Esophagus muscularis mucosa (tissue), 4 donors: Measurements from ENCODE around the gene TNFRSF25. TPM values are rescaled to one million over a fixed set of nuclear protein-coding genes. Genes with fewer than 3 reads are reported as not detected.

ENCODE experiments used
- DNase-seq: peaks from one replicate; pipeline ENCODE4 v3.0.0-alpha.2; 2017; ENCODE audit errors: extremely low spot score
- H3K27ac ChIP-seq, 4 donors: fragments of 200-600 bp; sonication (generic); replicated peaks in 1 of 4; 1 replicate in 3 of 4; 2 replicates in 1 of 4; pipeline ENCODE4 v1.5.1; 2016 to 2019; ENCODE audit warnings: mild to moderate bottlenecking in 1 of 4
- H3K27me3 ChIP-seq, 4 donors: fragments of 200-600 bp; sonication (generic); one replicate each; pipeline versions ENCODE4 v1.5.1 to v1.6.0; 2016 to 2019
- H3K36me3 ChIP-seq, 4 donors: fragments of 200-600 bp; sonication (generic); one replicate each; pipeline ENCODE4 v1.5.1; 2016 to 2019
- H3K4me1 ChIP-seq, 4 donors: fragments of 200-600 bp; sonication (generic); one replicate each; pipeline ENCODE4 v1.5.1; 2016 to 2019
- H3K4me3 ChIP-seq, 4 donors: fragments of 200-600 bp; sonication (generic); 1 replicate in 2 of 4; 2 replicates in 2 of 4; pipeline ENCODE4 v1.5.1; 2016 to 2019; ENCODE audit warnings: mild to moderate bottlenecking in 4 of 4, moderate library complexity in 1 of 4
- H3K9me3 ChIP-seq, 4 donors: fragments of 200-600 bp; sonication (generic); 1 replicate in 3 of 4; 2 replicates in 1 of 4; pipeline ENCODE4 v1.5.1; 2016 to 2019
- EP300 ChIP-seq: sonication (generic); formaldehyde crosslinking; IDR thresholded peaks from one replicate; pipeline ENCODE4 v1.6.1; 2017; ENCODE audit warnings: antibody characterized with exemption
- POLR2A ChIP-seq: fragments of 450-650 bp; IDR thresholded peaks from one replicate; pipeline ENCODE4 v1.6.1; 2017; ENCODE audit warnings: antibody characterized with exemption, moderate library complexity, mild to moderate bottlenecking, low read depth
- POLR2AphosphoS5 ChIP-seq, 2 donors: sonication (generic); formaldehyde crosslinking; IDR thresholded peaks; one replicate each; pipeline ENCODE4 v1.6.1; 2017; ENCODE audit warnings: antibody characterized with exemption in 2 of 2
- WGBS: methylation state at CpG from one replicate; pipeline ENCODE4 v1.1.5; 2018; 5-methylcytosine and 5-hydroxymethylcytosine counted together
- intact Hi-C: fragments of 100-400 bp; cut with DNase I; formaldehyde crosslinking; loops from one replicate; pipeline ENCODE4 v1.15.1; 2023
- total RNA-seq, 4 donors: library from RNA; depleted of rRNA; stranded (reverse); fragments of >200 nt; gene quantifications; one replicate each; pipeline versions ENCODE4 v1.1.0 to v1.2.1, GENCODE V29; 2016
- TF ChIP-seq, protein P1 (sequence below), 3 experiments: fragments of 200-600 bp in 2 of 3; fragments of 450-650 bp in 1 of 3; sonication (generic) in 2 of 3; IDR thresholded peaks; one replicate each; pipeline ENCODE4 v1.5.1; 2017 to 2019; ENCODE audit warnings: antibody characterized with exemption in 3 of 3, mild to moderate bottlenecking in 2 of 3, moderate library complexity in 1 of 3

Gene TNFRSF25
- total RNA-seq, 4 donors from 2014 or later: 2.5 to 9.1 (median 9.1) TPM

DNA sequence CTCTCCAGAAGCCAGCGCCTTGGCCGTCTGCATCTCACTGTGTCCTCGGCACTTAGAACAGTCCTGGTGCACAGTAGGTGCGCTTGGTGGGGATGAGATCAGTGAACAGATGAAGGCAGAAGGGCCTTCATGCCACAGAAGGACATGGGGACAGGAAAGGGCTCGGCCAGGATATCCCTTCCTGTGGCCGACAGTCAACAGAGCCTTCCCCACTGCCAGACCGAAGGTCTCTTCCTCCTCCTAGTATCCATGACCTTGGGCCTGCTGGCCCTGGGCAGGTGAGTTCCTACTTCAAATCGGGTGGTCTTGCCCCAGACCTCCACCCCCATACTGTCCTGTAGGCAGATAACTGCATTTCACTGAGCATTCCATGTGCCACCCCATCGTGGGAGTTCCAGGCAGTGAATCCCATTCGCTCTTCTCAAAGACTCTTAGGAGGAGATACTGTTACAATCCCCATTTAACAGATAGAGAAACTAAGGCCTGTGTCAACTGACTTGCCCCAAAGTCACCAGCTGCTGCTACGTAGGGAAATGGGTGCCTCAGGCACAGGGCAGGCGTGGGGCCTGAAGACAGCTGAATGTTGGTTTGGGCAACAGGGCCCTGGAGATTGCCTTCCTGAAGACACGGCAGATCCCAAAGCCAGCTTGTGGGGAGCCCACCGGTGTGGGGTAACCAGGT lies 22.0 kb upstream of the TNFRSF25 start:
- 87% methylated on average over 14 of the region's 14 CpGs for WGBS

DNA sequence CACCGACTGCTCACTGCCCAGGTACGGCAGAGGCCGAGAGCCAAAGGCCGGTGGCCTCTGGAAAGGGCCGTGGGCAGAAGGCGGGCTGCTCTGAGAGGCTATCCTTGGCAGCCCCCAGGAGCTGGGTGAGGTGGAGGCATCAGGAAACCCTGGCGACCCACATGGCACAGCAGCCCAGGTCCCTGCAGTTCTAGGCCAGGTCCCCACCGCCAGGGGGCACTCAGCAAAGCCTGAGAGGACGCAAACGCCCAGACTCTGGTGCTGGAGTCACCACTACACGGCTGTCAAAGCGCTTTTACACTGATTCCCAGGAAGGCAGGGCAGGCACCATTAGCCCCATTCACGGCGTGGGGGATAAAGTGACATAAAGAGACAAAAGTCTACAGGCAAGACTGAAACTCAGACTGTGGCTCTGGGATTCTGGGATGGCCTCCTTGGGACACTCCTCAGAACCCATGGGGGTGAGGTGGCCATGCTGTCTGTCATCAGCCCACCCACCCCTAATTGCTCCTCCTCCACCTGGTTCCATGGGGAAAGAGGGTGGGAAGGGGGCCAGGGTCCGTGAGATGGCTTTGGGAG lies 20.5 kb upstream of the TNFRSF25 start:
- DNase-seq: peak; percentile 94
- H3K4me1 ChIP-seq: peaks cover 43 to 56% (median 47%) of the 10 kb centered on the region in 4 donors
- 0% methylated on average over 2 of the region's 15 CpGs for WGBS
- H3K4me3 ChIP-seq: peak overlapping the region; percentile 50 to 60 (median 52)
- H3K27ac ChIP-seq: peak overlapping the region in 1 of 4 donors; percentile 61
- no peaks in the 10 kb centered on the region for H3K9me3 ChIP-seq
- H3K27me3 ChIP-seq: peaks cover 8 to 54% (median 16%) of the 10 kb centered on the region in 4 donors
- intact Hi-C loops: loop anchor here (5.0 kb wide), 1 partner anchor 161 kb away; no protein-coding TSS in a partner anchor
- H3K36me3 ChIP-seq: no peaks in the 10 kb centered on the region
- TF ChIP-seq POLR2A (no peak), POLR2AphosphoS5 (IDR thresholded peaks at IDR 0.05) (peak in 1 of 2 donors; percentile 14), EP300 (no peak)
- TF ChIP-seq, protein P1, sequence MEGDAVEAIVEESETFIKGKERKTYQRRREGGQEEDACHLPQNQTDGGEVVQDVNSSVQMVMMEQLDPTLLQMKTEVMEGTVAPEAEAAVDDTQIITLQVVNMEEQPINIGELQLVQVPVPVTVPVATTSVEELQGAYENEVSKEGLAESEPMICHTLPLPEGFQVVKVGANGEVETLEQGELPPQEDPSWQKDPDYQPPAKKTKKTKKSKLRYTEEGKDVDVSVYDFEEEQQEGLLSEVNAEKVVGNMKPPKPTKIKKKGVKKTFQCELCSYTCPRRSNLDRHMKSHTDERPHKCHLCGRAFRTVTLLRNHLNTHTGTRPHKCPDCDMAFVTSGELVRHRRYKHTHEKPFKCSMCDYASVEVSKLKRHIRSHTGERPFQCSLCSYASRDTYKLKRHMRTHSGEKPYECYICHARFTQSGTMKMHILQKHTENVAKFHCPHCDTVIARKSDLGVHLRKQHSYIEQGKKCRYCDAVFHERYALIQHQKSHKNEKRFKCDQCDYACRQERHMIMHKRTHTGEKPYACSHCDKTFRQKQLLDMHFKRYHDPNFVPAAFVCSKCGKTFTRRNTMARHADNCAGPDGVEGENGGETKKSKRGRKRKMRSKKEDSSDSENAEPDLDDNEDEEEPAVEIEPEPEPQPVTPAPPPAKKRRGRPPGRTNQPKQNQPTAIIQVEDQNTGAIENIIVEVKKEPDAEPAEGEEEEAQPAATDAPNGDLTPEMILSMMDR (IDR thresholded peaks at IDR 0.05): peak; percentile 71 to 91 (median 78)

More for the DNA sequence above, 22.0 kb upstream of the TNFRSF25 start:
- Histone ChIP-seq H3K27me3 (peaks cover 8 to 54% (median 16%) of the 10 kb centered on the region in 4 donors), H3K4me3 (no peak overlapping the region), H3K36me3 (no peaks in the 10 kb centered on the region), H3K9me3 (no peaks in the 10 kb centered on the region), H3K4me1 (peaks cover 57 to 68% (median 59%) of the 10 kb centered on the region in 4 donors), H3K27ac (no peak overlapping the region)
- intact Hi-C loops: loop anchor here (5.0 kb wide), 1 partner anchor 159 kb away; no protein-coding TSS in a partner anchor
- no peak for DNase-seq
- TF ChIP-seq POLR2A (no peak), EP300 (no peak), POLR2AphosphoS5 (IDR thresholded peaks at IDR 0.05) (no peak)
- TF ChIP-seq, protein P1 (IDR thresholded peaks at IDR 0.05): no peak

DNA sequence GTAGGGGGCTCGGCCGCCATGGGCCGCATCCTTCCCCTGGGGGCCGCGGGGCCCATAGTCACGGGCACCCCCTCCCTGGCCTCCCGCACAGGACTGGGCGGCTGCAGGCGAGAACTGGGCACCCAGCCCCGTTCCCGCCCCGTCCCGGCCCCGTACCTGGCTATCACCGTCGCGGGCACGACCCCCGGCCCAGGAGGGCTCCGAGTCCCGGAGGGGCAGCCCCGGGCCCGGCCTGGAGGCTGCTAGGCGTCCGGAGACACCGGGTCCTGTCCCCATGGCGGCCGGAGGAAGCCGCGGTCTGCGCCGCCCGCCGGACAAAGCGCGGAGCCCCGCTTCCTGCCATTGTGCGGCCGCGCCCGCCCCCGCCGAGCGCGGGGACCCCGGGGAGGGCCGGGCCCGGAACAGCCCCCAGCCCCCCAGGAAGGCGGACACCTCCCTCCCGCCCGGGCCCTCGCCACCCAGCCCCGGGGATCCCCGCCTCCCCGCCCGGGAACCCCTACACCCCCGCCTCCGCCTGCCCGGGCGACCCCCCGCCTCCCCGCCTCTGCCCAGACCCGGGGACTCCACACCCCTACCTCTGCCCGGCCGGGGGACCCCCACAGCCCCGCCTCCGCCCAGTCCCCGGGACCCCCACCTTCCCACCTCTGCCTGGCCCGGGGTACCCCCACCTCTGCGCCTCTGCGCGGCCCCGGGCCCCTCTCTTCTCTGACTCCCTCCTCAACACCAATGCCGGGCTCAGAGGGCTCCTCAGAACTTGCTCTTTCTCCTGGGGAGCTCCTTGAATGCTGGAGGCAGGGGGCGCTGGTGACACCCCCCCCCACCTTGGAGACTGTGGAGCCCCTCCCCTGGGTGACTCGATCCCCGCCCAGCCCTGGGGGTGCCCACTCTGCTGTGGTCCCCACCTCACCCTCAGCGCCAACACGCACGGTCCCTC lies 19.5 kb upstream of the TNFRSF25 start:
- intact Hi-C loops: loop anchor here (5.0 kb wide), 1 partner anchor 162 kb away; no protein-coding TSS in a partner anchor
- peak overlapping the region; percentile 26 to 61 (median 45) for H3K27ac ChIP-seq
- under 1% methylated on average over 15 of the region's 80 CpGs for WGBS

DNA sequence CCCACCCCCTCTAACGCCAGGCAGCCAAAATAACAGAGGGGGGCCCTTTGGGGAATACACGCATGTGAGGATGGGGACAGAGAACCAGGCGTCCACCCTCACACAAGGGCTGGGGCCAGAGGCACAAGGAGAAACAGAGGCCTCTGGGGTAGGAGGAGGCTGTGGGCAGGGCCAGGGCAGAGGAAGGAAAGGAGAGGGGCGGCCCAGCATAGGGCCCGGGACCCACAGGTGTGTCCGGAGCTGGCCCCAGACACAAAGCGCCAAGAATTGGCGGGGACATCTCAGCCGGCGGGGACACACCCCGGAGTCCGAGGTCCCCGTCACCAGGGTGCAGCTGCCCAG lies 18.8 kb upstream of the TNFRSF25 start:
- Histone ChIP-seq H3K4me3 (peak overlapping the region; percentile 50 to 60 (median 52)), H3K9me3 (no peaks in the 10 kb centered on the region), H3K36me3 (no peaks in the 10 kb centered on the region), H3K27ac (peak overlapping the region in 3 of 4 donors; percentile 26 to 61 (median 38)), H3K4me1 (peaks cover 28 to 39% (median 31%) of the 10 kb centered on the region in 4 donors), H3K27me3 (peaks cover 8 to 48% (median 16%) of the 10 kb centered on the region in 4 donors)
- intact Hi-C loops: loop anchor here (5.0 kb wide), 1 partner anchor 163 kb away; no protein-coding TSS in a partner anchor
- DNase-seq: no peak
- TF ChIP-seq EP300 (no peak), POLR2A (no peak), POLR2AphosphoS5 (IDR thresholded peaks at IDR 0.05) (no peak)
- TF ChIP-seq, protein P1 (IDR thresholded peaks at IDR 0.05): no peak
- 40% methylated on average over 8 of the region's 13 CpGs for WGBS

More for the DNA sequence above, 19.5 kb upstream of the TNFRSF25 start:
- Histone ChIP-seq H3K4me3 (peak overlapping the region; percentile 50 to 60 (median 52)), H3K4me1 (peaks cover 34 to 45% (median 38%) of the 10 kb centered on the region in 4 donors), H3K27me3 (peaks cover 8 to 54% (median 16%) of the 10 kb centered on the region in 4 donors), H3K36me3 (no peaks in the 10 kb centered on the region), H3K9me3 (no peaks in the 10 kb centered on the region)
- TF ChIP-seq EP300 (no peak), POLR2AphosphoS5 (IDR thresholded peaks at IDR 0.05) (no peak), POLR2A (no peak)
- TF ChIP-seq, protein P1 (IDR thresholded peaks at IDR 0.05): no peak
- no peak for DNase-seq
